ENCODE data around the gene C1QTNF6. TPM values are rescaled to one million over a fixed set of nuclear protein-coding genes. Genes with fewer than 3 reads are reported as not detected.

C1QTNF6 gene
- total and polyA plus RNA-seq, 2 of the 4 experiments (the other 2 are of a cell fraction) = 1.1 to 10.9 TPM

DNA sequence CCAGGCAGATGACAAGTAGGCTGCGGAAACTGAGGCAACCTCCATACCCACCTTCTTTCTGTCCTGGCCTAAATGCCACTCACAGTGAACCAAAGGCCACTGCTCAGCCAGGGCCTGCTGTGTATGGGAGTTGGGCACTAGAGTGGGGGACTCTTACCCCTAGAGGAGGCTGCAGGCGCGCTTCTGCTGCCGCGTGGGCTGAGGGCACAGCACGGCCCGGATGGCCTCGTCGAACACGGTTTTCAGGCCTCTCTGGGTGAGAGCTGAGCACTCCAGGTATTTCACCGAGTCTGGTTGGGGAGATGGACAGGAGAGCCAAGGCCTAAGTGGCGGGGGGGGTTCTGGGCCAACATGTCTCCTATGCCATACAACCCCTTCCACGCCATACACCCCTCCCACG is 38.5 kb upstream of the C1QTNF6 start:
- Histone ChIP-seq H4K8ac (ENCODE audit: low read depth in 2 of 2, low read length in 2 of 2) (no peak overlapping the region), H3K4ac (ENCODE audit: low read depth, low read length) (no peak overlapping the region), H2BK15ac (ENCODE audit: low read depth, low read length) (no peak overlapping the region), H3K36me3 (ENCODE audit: control insufficient read depth, insufficient read depth, low read length) (no peaks in the 10 kb centered on the region), H4K91ac (ENCODE audit: insufficient read depth, low read depth, low read length) (no peak overlapping the region), H3K4me2 (ENCODE audit: low read depth, low read length) (no peak overlapping the region), H4K20me1 (ENCODE audit: insufficient read depth, low read length) (peaks cover 7% of the 10 kb centered on the region), H3K14ac (replicated peaks; ENCODE audit: low read depth, low read length) (no peak overlapping the region), H2AK5ac (ENCODE audit: low read depth, low read length) (no peak overlapping the region), H2BK5ac (ENCODE audit: low read depth, low read length, poor library complexity, severe bottlenecking) (no peak overlapping the region), H2AK9ac (replicated peaks; ENCODE audit: low read depth, low read length, poor library complexity) (no peak overlapping the region), H3K56ac (ENCODE audit: extremely low read depth, insufficient read depth, low read length) (no peak overlapping the region), H3K9ac (ENCODE audit: low read depth, low read length) (no peak overlapping the region), H3K23ac (ENCODE audit: low read depth, low read length) (no peak overlapping the region), H3K27me3 (ENCODE audit: control insufficient read depth, insufficient read depth, low read length) (peaks cover under 1% of the 10 kb centered on the region; the same call in 1 of the 2 replicates), H3K27ac (ENCODE audit: insufficient read depth, low read length) (no peak overlapping the region), H2BK120ac (ENCODE audit: low read depth, low read length) (no peak overlapping the region), H3K79me1 (ENCODE audit: low read depth in 1 of 2, low read length in 2 of 2) (peaks cover 0 to 7% of the 10 kb centered on the region in 2 experiments; a peak in 1 of 4 replicates), H4K5ac (ENCODE audit: low read depth, low read length) (no peak overlapping the region), H3K9me1 (ENCODE audit: insufficient read depth, low read length) (peaks cover 15% of the 10 kb centered on the region), H2BK20ac (ENCODE audit: low read depth, low read length) (no peak overlapping the region), H2AFZ (replicated peaks; ENCODE audit: low read length, poor library complexity) (no peak overlapping the region), H3K18ac (ENCODE audit: low read depth, low read length) (no peak overlapping the region), H3K4me1 (ENCODE audit: control insufficient read depth, insufficient read depth, low read length) (peaks cover 22% of the 10 kb centered on the region), H3K4me3 (ENCODE audit: insufficient read depth, low read depth, low read length) (no peak overlapping the region), H3K9me3 (ENCODE audit: control insufficient read depth, insufficient read depth, low read length) (peaks cover 3% of the 10 kb centered on the region; the same call in 1 of the 2 replicates)
- POLR2A ChIA-PET (ENCODE audit: unreplicated experiment) = no interaction called here
- BruUV-seq (replicated peaks) = no TSS peak
- in situ Hi-C loops (cut with MboI; ENCODE audit: low sequenced_read_pairs) (no loop called here), dilution Hi-C loops (cut with HindIII; ENCODE audit: low sequenced_read_pairs, unreplicated experiment) (no loop called here), intact Hi-C loops (cut with micrococcal nuclease) (no loop called here)
- WGBS, 2 experiments (ENCODE audit: extremely low coverage in 2 of 2, insufficient read length in 1 of 2) = no CpG with 5 or more reads among the region's 14 CpGs
- DNase-seq (no peak), ATAC-seq (ENCODE audit: low read depth) (no peak)
- CTCF ChIA-PET = no interaction called here
- no peak for TF ChIP-seq MXI1 (IDR thresholded peaks at IDR 0.05; ENCODE audit: borderline replicate concordance, low read depth, low read length)
- no peak for TF ChIP-seq RCOR1 (IDR thresholded peaks at IDR 0.05; ENCODE audit: insufficient replicate concordance, low read length)
- TF ChIP-seq BHLHE40 (IDR thresholded peaks at IDR 0.05; ENCODE audit: low read depth, low read length) = no peak
- no peak for TF ChIP-seq SMC3 (IDR thresholded peaks at IDR 0.05; ENCODE audit: low read depth, low read length)
- TF ChIP-seq, protein P1, sequence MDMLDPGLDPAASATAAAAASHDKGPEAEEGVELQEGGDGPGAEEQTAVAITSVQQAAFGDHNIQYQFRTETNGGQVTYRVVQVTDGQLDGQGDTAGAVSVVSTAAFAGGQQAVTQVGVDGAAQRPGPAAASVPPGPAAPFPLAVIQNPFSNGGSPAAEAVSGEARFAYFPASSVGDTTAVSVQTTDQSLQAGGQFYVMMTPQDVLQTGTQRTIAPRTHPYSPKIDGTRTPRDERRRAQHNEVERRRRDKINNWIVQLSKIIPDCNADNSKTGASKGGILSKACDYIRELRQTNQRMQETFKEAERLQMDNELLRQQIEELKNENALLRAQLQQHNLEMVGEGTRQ (IDR thresholded peaks at IDR 0.05; ENCODE audit: low read depth, low read length) = no peak
- no peak for TF ChIP-seq RFX5 (IDR thresholded peaks at IDR 0.05; ENCODE audit: low read depth, low read length)
- no peak for TF ChIP-seq POLR2A (IDR thresholded peaks at IDR 0.05; ENCODE audit: low read depth, low read length)
